CD4-positive, alpha-beta T cell treated with Interleukin-2 at 100 ng/mL for 4 hours (primary cell): ENCODE measurements around the gene PTGES3.

Experiments used
- DNase-seq: peaks from one replicate; pipeline ENCODE4 v3.0.0-alpha.2; 2020; ENCODE audit warnings: low spot score

Gene PTGES3

GRCh38 chr12:56629459-56630179, 58.5 kb downstream of the PTGES3 start:
- DNase-seq, result peak; percentile 25

DNA sequence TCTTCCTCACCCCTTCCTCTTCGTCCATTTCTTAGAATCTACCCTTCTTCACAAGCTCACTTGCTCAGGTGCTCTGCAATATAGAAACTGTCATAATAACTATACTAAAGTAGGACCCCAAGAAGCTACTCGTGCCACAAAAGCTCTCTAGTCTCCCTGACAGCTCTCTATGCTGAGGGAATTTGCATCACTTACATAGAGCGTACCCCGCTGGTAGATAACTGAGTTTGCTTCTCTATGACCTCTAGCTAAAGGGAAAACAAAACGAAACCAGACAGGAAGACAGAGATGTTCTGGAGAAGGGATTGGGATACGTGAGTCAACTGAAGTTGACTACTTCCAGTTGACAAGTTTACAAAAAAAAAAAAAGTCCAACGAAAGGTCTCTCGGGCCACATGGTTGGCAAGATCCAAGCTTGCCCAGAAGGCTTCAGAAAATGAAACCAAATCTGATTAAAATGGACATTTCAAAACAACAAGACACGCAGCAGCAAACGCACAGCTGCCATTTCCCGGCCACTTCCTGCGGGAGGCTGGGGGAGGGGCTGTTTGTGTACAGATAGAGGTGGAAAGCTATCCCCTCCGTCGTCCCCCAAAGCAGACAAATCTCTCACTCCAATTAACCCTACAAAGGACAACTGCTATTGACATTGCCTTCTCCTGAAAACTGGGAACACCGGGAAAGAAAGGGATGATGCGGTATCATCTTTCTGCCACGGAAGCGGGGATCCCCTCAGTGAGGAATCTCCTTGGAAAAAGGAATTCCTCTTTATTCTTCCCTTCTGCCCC, 59.2 kb downstream of the PTGES3 start:
- peak; percentile 52 for DNase-seq

GRCh38 chr12:56626701-56627100, 61.4 kb downstream of the PTGES3 start:
- DNase-seq, result no peak

DNA sequence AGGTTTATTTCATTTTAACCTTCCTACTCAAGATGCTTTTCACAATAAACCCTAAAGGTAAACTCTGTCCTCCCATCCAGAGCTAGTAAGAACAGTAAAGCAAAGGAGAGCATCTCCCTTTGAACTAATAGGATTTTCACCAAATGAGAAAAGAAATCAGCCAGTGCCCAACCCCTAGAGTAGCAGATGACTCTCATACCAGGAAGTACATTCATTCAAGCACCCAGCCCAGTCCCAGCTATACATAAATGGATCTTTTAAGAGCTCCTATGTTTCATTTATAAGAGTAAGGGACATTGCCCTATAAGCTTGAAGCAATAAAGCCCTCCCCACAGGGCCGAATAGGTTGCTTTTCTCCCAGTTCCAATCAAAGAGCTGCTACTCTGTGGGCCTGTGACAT, 65.5 kb downstream of the PTGES3 start:
- DNase-seq, result no peak

- no peak for DNase-seq
Observed at GRCh38 chr12:56616925-56617324, 71.2 kb downstream of the PTGES3 start.

GRCh38 chr12:56616244-56616643, 71.8 kb downstream of the PTGES3 start:
- DNase-seq, result no peak

GRCh38 chr12:56614627-56615026, 73.5 kb downstream of the PTGES3 start:
- no peak for DNase-seq
